H1 (cell line): ENCODE data around the gene PANX1. TPM values are rescaled to one million over a fixed set of nuclear protein-coding genes. Genes with fewer than 3 reads are reported as not detected.

Experiments used
- polyA plus RNA-seq, 7 experiments: library from polyadenylated mRNA; depleted of rRNA in 3 of 7; stranded (reverse) in 5 of 7; unstranded in 2 of 7; fragments of >200 nt in 5 of 7; fragments of 200-250 nt in 2 of 7; gene quantifications; 1 replicate in 5 of 7; 2 replicates in 1 of 7; 4 replicates in 1 of 7; pipeline versions ENCODE4 v1.2.1 to v1.2.3, GENCODE V29; 2011 to 2013; ENCODE audit warnings: missing spikeins in 2 of 7, mixed read lengths in 2 of 7
- total RNA-seq: library from RNA; stranded (reverse); fragmentation: NEBNext Ultra II Directional; extraction: Animal tissue kit (Norgen Biotek cat#: 25700); gene quantifications from 2 replicates; pipeline ENCODE4 v1.2.1, GENCODE V29; 2021
- TF ChIP-seq, protein P1 (sequence below): IDR thresholded peaks from 2 replicates; pipeline ENCODE4 v1.6.1; 2012; ENCODE audit warnings: inconsistent platforms

The PANX1 gene
- total and polyA plus RNA-seq, 2 of the 8 experiments (the other 6 are each of a cell fraction or from before 2014, with no cell fraction given): 15.9 to 35.2 TPM

DNA sequence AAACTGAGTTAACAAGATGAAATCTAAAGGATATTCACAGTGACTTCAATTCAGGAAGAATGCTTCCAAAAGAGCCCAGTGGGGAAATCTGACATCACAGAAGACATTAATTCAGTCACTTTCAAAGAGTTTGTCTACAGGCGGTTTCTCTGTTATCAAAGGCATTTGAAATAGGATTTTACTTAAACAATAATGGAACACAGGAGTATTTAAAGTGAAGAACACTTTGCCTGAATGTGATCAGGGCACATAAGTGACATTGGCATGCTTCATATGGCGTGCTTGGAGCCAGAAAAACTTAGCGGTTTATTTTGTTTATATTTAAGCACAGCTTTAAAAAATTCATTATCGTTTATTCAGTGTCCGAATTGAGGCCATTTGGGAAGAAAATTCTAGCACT lies 52.9 kb downstream of the PANX1 start (continued):
- TF ChIP-seq, protein P1, sequence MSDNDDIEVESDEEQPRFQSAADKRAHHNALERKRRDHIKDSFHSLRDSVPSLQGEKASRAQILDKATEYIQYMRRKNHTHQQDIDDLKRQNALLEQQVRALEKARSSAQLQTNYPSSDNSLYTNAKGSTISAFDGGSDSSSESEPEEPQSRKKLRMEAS: no peak
